K562 (cell line): Measurements from ENCODE around the gene LST1. TPM values are rescaled to one million over a fixed set of nuclear protein-coding genes. Genes with fewer than 3 reads are reported as not detected.
A peak's percentile ranks its signal among the peaks of the same experiment; 100 is the strongest.

Experiments used
- BMI1 ChIP-seq: fragments of 150-350 bp; IDR thresholded peaks from 2 replicates; pipeline ENCODE4 v1.6.1; 2014; ENCODE audit warnings: low read length
- CCNT2 ChIP-seq: IDR thresholded peaks from 2 replicates; pipeline ENCODE4 v1.6.1; 2011; ENCODE audit warnings: borderline replicate concordance, low read depth, mild to moderate bottlenecking, moderate library complexity, mixed read lengths, low read length; ENCODE audit not compliant: insufficient read length; ENCODE audit errors: extremely low read depth
- CREM ChIP-seq: IDR thresholded peaks from 2 replicates; pipeline ENCODE4 v1.6.1; 2014; ENCODE audit warnings: antibody characterized with exemption, low read depth
- DMBX1 ChIP-seq: fragments of 250-450 bp; sonication (Bioruptor Pico); IDR thresholded peaks from 2 replicates; pipeline ENCODE4 v1.8.0; 2022; ENCODE audit warnings: inconsistent platforms, mild to moderate bottlenecking, moderate library complexity, borderline replicate concordance
- ELF4 ChIP-seq: fragments of 450-650 bp; formaldehyde crosslinking; IDR thresholded peaks from 2 replicates; pipeline ENCODE4 v1.4.0; 2022; ENCODE audit warnings: missing genetic modification characterization
- KLF13 ChIP-seq: fragments of 450-650 bp; IDR thresholded peaks from 2 replicates; pipeline ENCODE4 v1.6.1; 2016; ENCODE audit warnings: missing genetic modification characterization, low read depth, mild to moderate bottlenecking, missing compliant biosample characterization, moderate library complexity, borderline replicate concordance
- LARP7 ChIP-seq: fragments of 450-650 bp; IDR thresholded peaks from 2 replicates; pipeline ENCODE4 v1.6.1; 2016
- MCM5 ChIP-seq: fragments of 450-650 bp; IDR thresholded peaks from 2 replicates; pipeline ENCODE4 v1.6.1; 2016; ENCODE audit warnings: low read depth
- MTA2 ChIP-seq: fragments of 450-650 bp; IDR thresholded peaks from 2 replicates; pipeline ENCODE4 v1.6.1; 2016; ENCODE audit warnings: low read depth
- MTA3 ChIP-seq: fragments of 450-650 bp; formaldehyde crosslinking; IDR thresholded peaks from 2 replicates; pipeline ENCODE4 v1.6.1; 2017; ENCODE audit warnings: mild to moderate bottlenecking, borderline replicate concordance
- NFIX ChIP-seq: fragments of 250-450 bp; sonication (Bioruptor Pico); IDR thresholded peaks from 2 replicates; pipeline ENCODE4 v1.4.0; 2020; ENCODE audit warnings: low read depth, mild to moderate bottlenecking, moderate library complexity
- POLR2B ChIP-seq: fragments of 450-650 bp; IDR thresholded peaks from 2 replicates; pipeline ENCODE4 v1.6.1; 2018; ENCODE audit warnings: low read depth; ENCODE audit not compliant: partially characterized antibody
- PPARD ChIP-seq: fragments of 250-450 bp; sonication (Bioruptor Pico); IDR thresholded peaks from 2 replicates; pipeline ENCODE4 v1.8.0; 2022; ENCODE audit warnings: inconsistent platforms, mild to moderate bottlenecking, moderate library complexity
- U2AF2 ChIP-seq: fragments of 200-400 bp; formaldehyde crosslinking; optimal IDR thresholded peaks from 2 replicates; pipeline ENCODE3; 2017; ENCODE audit warnings: low read depth, mild to moderate bottlenecking, low read length
- ZNF184 ChIP-seq: sonication (generic); formaldehyde crosslinking; IDR thresholded peaks from 2 replicates; pipeline ENCODE4 v1.5.0; 2020; ENCODE audit warnings: missing genetic modification reagents
- ZNF79 ChIP-seq: fragments of 250-450 bp; sonication (Bioruptor Pico); IDR thresholded peaks from 2 replicates; pipeline ENCODE4 v1.4.0; 2020; ENCODE audit warnings: low read depth, mild to moderate bottlenecking, moderate library complexity
- polyA plus RNA-seq, 8 experiments: library from polyadenylated mRNA; depleted of rRNA in 4 of 8; stranded (reverse) in 5 of 8; unstranded in 3 of 8; fragments of >200 nt; fragmentation: Nextera tagmentation in 2 of 8; fragmentation: Illumina TruSeq in 1 of 8; extraction: Ambion mirVana in 2 of 8; extraction: Trizol in 1 of 8; gene quantifications; 2 replicates each; pipeline versions ENCODE4 v1.2.1 to v1.2.3, GENCODE V29; 2011 to 2014; ENCODE audit warnings: inconsistent platforms in 1 of 8, missing spikeins in 1 of 8
- total RNA-seq, 7 experiments: library from RNA; depleted of rRNA in 6 of 7; stranded (reverse); fragments of >200 nt in 6 of 7; fragmentation: Illumina TruSeq in 2 of 7; extraction: Trizol in 2 of 7; gene quantifications; 2 replicates each; pipeline versions ENCODE4 v1.2.1 to v1.2.3, GENCODE V29; 2011 to 2021; ENCODE audit warnings: low replicate concordance in 1 of 7
- TF ChIP-seq, protein P1 (sequence below): IDR thresholded peaks from 2 replicates; pipeline ENCODE4 v1.6.1; 2012; ENCODE audit warnings: low read depth, low read length, improper control_type of control experiment, borderline replicate concordance
- TF ChIP-seq, protein P2 (sequence below): IDR thresholded peaks from 2 replicates; pipeline ENCODE4 v1.6.1; 2011; ENCODE audit not compliant: insufficient read length; ENCODE audit errors: extremely low read depth
- TF ChIP-seq, protein P3 (sequence below): fragments of 450-650 bp; formaldehyde crosslinking; IDR thresholded peaks from 2 replicates; pipeline ENCODE4 v1.4.0; 2020; ENCODE audit warnings: mild to moderate bottlenecking, moderate library complexity
- TF ChIP-seq, protein P4 (sequence below), 2 experiments: fragments of 450-650 bp in 1 of 2; IDR thresholded peaks; 2 replicates each; pipeline ENCODE4 v1.6.1; 2011 to 2017; ENCODE audit warnings: low read depth in 2 of 2, antibody characterized with exemption in 1 of 2, borderline replicate concordance in 1 of 2, low read length in 1 of 2, mild to moderate bottlenecking in 1 of 2, mixed read lengths in 1 of 2; ENCODE audit not compliant: control insufficient read depth in 1 of 2

LST1 gene
- total and polyA plus RNA-seq, 9 of the 15 experiments (the other 6 are each of a cell fraction or from before 2014, with no cell fraction given): 0.82 to 7.8 (median 1.7) TPM

DNA sequence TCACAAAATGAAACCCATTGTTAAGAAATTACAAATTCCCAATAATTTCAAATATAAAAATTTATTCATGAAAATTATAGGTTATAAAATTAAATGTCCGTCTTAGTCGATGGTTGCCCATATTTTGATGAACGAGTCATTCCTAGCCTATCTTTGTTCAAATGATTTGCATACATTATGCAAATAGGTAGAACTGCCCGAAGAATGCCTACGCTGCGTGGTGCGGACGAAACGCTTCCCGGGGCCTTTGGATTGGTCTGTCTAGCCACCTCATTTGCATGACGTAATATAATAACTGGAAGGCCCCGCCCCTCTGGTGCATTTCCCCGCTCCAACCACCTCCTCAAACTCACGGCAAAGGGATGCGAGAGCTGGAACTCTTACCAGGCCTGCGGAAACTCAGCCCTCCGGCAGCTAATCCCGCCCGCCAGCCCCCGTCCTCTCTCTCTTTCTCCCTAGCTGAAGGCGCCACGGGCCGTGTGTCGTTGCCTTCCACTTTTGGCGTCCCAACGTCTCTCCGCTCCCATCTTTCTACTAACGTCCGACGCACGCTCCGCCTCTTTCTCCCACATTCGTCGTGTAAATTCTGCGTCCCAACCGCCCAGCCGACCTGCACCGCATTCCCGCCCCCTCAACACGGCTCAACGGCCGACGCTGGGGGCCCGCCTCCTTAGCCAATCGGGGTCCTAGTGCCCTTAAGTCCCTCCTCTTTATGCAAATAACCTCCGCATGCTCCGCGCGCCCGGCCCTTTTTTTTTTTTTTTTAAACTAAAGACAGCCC is 33.9 kb downstream of the LST1 start (continued):
- TF ChIP-seq, protein P1, sequence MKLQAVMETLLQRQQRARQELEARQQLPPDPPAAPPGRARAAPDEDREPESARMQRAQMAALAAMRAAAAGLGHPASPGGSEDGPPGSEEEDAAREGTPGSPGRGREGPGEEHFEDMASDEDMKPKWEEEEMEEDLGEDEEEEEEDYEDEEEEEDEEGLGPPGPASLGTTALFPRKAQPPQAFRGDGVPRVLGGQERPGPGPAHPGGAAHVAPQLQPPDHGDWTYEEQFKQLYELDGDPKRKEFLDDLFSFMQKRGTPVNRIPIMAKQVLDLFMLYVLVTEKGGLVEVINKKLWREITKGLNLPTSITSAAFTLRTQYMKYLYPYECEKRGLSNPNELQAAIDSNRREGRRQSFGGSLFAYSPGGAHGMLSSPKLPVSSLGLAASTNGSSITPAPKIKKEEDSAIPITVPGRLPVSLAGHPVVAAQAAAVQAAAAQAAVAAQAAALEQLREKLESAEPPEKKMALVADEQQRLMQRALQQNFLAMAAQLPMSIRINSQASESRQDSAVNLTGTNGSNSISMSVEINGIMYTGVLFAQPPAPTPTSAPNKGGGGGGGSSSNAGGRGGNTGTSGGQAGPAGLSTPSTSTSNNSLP: no peak
- TF ChIP-seq BMI1 (peak; percentile 27; the same call in 1 of the 2 replicates), MTA3 (peak; percentile 95), NFIX (CRISPR knock-in tag) (peak; percentile 17; the same call in 1 of the 2 replicates), MCM5 (no peak), CCNT2 (peak; percentile 71), POLR2B (peak; percentile 98), U2AF2 (no peak), PPARD (CRISPR knock-in tag) (no peak), ELF4 (CRISPR knock-in tag) (peak; percentile 96), CREM (peak; percentile 98), DMBX1 (0 out of 2 replicates have a peak, but pooled peaks have one; percentile 29), ZNF184 (CRISPR knock-in tag) (no peak), MTA2 (no peak), KLF13 (tag) (peak; percentile 87), ZNF79 (peak; percentile 73), LARP7 (no peak)
- TF ChIP-seq, protein P2, sequence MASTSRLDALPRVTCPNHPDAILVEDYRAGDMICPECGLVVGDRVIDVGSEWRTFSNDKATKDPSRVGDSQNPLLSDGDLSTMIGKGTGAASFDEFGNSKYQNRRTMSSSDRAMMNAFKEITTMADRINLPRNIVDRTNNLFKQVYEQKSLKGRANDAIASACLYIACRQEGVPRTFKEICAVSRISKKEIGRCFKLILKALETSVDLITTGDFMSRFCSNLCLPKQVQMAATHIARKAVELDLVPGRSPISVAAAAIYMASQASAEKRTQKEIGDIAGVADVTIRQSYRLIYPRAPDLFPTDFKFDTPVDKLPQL: peak; percentile 83
- TF ChIP-seq, protein P3, sequence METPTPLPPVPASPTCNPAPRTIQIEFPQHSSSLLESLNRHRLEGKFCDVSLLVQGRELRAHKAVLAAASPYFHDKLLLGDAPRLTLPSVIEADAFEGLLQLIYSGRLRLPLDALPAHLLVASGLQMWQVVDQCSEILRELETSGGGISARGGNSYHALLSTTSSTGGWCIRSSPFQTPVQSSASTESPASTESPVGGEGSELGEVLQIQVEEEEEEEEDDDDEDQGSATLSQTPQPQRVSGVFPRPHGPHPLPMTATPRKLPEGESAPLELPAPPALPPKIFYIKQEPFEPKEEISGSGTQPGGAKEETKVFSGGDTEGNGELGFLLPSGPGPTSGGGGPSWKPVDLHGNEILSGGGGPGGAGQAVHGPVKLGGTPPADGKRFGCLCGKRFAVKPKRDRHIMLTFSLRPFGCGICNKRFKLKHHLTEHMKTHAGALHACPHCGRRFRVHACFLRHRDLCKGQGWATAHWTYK (CRISPR knock-in tag): peak; percentile 90
- TF ChIP-seq, protein P4, sequence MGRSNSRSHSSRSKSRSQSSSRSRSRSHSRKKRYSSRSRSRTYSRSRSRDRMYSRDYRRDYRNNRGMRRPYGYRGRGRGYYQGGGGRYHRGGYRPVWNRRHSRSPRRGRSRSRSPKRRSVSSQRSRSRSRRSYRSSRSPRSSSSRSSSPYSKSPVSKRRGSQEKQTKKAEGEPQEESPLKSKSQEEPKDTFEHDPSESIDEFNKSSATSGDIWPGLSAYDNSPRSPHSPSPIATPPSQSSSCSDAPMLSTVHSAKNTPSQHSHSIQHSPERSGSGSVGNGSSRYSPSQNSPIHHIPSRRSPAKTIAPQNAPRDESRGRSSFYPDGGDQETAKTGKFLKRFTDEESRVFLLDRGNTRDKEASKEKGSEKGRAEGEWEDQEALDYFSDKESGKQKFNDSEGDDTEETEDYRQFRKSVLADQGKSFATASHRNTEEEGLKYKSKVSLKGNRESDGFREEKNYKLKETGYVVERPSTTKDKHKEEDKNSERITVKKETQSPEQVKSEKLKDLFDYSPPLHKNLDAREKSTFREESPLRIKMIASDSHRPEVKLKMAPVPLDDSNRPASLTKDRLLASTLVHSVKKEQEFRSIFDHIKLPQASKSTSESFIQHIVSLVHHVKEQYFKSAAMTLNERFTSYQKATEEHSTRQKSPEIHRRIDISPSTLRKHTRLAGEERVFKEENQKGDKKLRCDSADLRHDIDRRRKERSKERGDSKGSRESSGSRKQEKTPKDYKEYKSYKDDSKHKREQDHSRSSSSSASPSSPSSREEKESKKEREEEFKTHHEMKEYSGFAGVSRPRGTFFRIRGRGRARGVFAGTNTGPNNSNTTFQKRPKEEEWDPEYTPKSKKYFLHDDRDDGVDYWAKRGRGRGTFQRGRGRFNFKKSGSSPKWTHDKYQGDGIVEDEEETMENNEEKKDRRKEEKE (IDR thresholded peaks at IDR 0.05; ENCODE audit: borderline replicate concordance in 1 of 2, control insufficient read depth in 1 of 2, low read depth in 2 of 2, low read length in 1 of 2): 0 out of 4 replicates have a peak, but pooled peaks of 1 of the 2 experiments have one; percentile 75
